ENCODE data around the gene FCHSD2.
"Not testable (repeated sequence)": the region's sequence is repeated elsewhere in the genome, so short reads cannot be mapped to it uniquely, and the experiment has no call there.

FCHSD2 gene

GRCh38 chr11:72792437-72793021 is 349.6 kb downstream of the FCHSD2 start:
- no peaks in the 10 kb centered on the region for H3K9me3 ChIP-seq (ENCODE audit: control insufficient read depth, insufficient read depth, low read depth, low read length)
- H3K27ac ChIP-seq (ENCODE audit: extremely low read depth, low read depth, low read length), result no peak overlapping the region
- CTCF ChIA-PET, result interaction anchor here (0.5 to 4.0 kb wide), 13 partner anchors 21 to 848 kb away, joined by 3 to 57 read pairs (median 4); no protein-coding TSS in a partner anchor
- no peak overlapping the region for H3K4me3 ChIP-seq (ENCODE audit: low read depth, low read length)
- no peak for TF ChIP-seq ZNF266 (tag by site-specific recombination; IDR thresholded peaks at IDR 0.05; ENCODE audit: low read depth)
- TF ChIP-seq ZNF138 (tag by site-specific recombination; IDR thresholded peaks at IDR 0.05; ENCODE audit: borderline replicate concordance), result no peak
- TF ChIP-seq ZNF37A (tag by site-specific recombination; IDR thresholded peaks at IDR 0.05), result no peak
- TF ChIP-seq ZNF174 (tag by site-specific recombination; IDR thresholded peaks at IDR 0.05), result no peak
- no peak for TF ChIP-seq ZNF623 (tag by site-specific recombination; IDR thresholded peaks at IDR 0.05)
- TF ChIP-seq ZNF473 (tag by site-specific recombination; IDR thresholded peaks at IDR 0.05), result no peak
- no peak for TF ChIP-seq ZNF629 (tag by site-specific recombination; IDR thresholded peaks at IDR 0.05)
- TF ChIP-seq KLF8 (tag by site-specific recombination; IDR thresholded peaks at IDR 0.05), result no peak
- no peak for TF ChIP-seq ZNF341 (tag by site-specific recombination; IDR thresholded peaks at IDR 0.05; ENCODE audit: low read depth)
- TF ChIP-seq ZBTB8A (tag by site-specific recombination; IDR thresholded peaks at IDR 0.05), result no peak
- no peak for TF ChIP-seq ZNF350 (tag by site-specific recombination; IDR thresholded peaks at IDR 0.05)
- TF ChIP-seq MEIS1 (CRISPR knock-in tag; IDR thresholded peaks at IDR 0.05; ENCODE audit: borderline replicate concordance), result no peak
- TF ChIP-seq AEBP2 (tag by site-specific recombination; IDR thresholded peaks at IDR 0.05; ENCODE audit: borderline replicate concordance), result no peak
- TF ChIP-seq ZSCAN18 (tag by site-specific recombination; IDR thresholded peaks at IDR 0.05), result no peak
- no peak for TF ChIP-seq ZNF10 (tag by site-specific recombination; IDR thresholded peaks at IDR 0.05)
- no peak for TF ChIP-seq SETDB1 (IDR thresholded peaks at IDR 0.05; ENCODE audit: insufficient read length, low read length)
- no peak for TF ChIP-seq REPIN1 (tag by site-specific recombination; IDR thresholded peaks at IDR 0.05; ENCODE audit: low read depth)
- no peak for TF ChIP-seq ZSCAN4 (tag by site-specific recombination; IDR thresholded peaks at IDR 0.05)
- no peaks in the 10 kb centered on the region for H3K4me1 ChIP-seq (ENCODE audit: control insufficient read depth, insufficient read depth, low read length)
- no peaks in the 10 kb centered on the region for H3K36me3 ChIP-seq (ENCODE audit: control insufficient read depth in 2 of 2, insufficient read depth in 1 of 2, low read length in 2 of 2)
- POLR2A ChIA-PET, result interaction anchor here (0.6 to 2.8 kb wide), 3 partner anchors 14 to 67 kb away, joined by 4 to 12 read pairs (median 6); no protein-coding TSS in a partner anchor

- CTCF ChIA-PET; H3K27ac ChIP-seq (ENCODE audit: extremely low read depth, low read depth, low read length); H3K4me3 ChIP-seq (ENCODE audit: low read depth, low read length); H3K9me3 ChIP-seq (ENCODE audit: control insufficient read depth, insufficient read depth, low read depth, low read length); H3K36me3 ChIP-seq (ENCODE audit: control insufficient read depth in 2 of 2, insufficient read depth in 1 of 2, low read length in 2 of 2); POLR2A ChIA-PET; H3K4me1 ChIP-seq (ENCODE audit: control insufficient read depth, insufficient read depth, low read length): not testable (repeated sequence)
- 0 out of 2 replicates have a peak, but pooled peaks have one; percentile 36 for TF ChIP-seq ZNF335 (tag by site-specific recombination; conservative IDR thresholded peaks at IDR 0.05)
Observed at GRCh38 chr11:72791228-72791627, 350.9 kb downstream of the FCHSD2 start.

All from HEK293 (cell line).